ENCODE results near the gene IZUMO3.
A peak's percentile ranks its signal among the peaks of the same experiment; 100 is the strongest.

The IZUMO3 gene

DNA sequence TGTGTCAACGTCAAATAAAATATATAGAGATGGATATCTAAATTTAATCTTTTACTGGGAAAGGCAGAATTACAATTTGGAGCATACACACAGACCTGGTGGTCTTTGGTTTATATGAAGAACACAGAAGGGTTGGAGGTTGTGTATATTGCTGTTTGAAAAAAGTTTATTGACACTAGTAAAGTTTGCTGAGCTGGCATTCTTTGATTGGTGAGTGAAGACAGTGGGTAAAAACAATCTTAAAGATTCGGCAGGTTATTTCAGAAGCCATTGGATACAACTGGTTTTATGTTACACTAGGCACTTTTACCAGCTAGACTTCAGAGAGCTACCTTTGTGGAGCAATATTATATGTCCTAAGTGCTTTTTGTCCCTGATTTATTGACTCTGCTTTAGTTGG is 27.2 kb downstream of the IZUMO3 start:
- Histone ChIP-seq H4K5ac (ENCODE audit: low read length) (no peak overlapping the region), H3K4me1 (ENCODE audit: control insufficient read depth, low read depth, low read length) (no peaks in the 10 kb centered on the region), H3K4me3 (ENCODE audit: low read length) (no peak overlapping the region), H3K4ac (ENCODE audit: low read depth, low read length) (no peak overlapping the region), H3K9ac (ENCODE audit: low read length) (no peak overlapping the region), H3K27ac (ENCODE audit: low read depth, low read length) (no peak overlapping the region), H4K8ac (ENCODE audit: low read depth, low read length) (no peak overlapping the region), H2BK5ac (ENCODE audit: low read length) (no peak overlapping the region), H3K23ac (ENCODE audit: low read length) (no peak overlapping the region), H2BK120ac (ENCODE audit: low read depth, low read length) (no peak overlapping the region), H3K4me2 (ENCODE audit: low read length) (no peak overlapping the region), H3K18ac (ENCODE audit: low read length) (no peak overlapping the region), H2AK5ac (ENCODE audit: low read length) (no peak overlapping the region), H3K36me3 (ENCODE audit: control insufficient read depth, insufficient read depth, low read length) (no peaks in the 10 kb centered on the region), H3K79me2 (ENCODE audit: control insufficient read depth, insufficient read depth, low read length) (no peaks in the 10 kb centered on the region), H3K79me1 (ENCODE audit: low read length) (no peaks in the 10 kb centered on the region), H2BK15ac (replicated peaks; ENCODE audit: low read depth) (no peak overlapping the region), H3K56ac (ENCODE audit: low read length) (no peak overlapping the region), H3K27me3 (ENCODE audit: insufficient read depth, low read length, poor library complexity) (no peaks in the 10 kb centered on the region)
- WGBS (ENCODE audit: extremely low coverage, insufficient coverage, low lambda C conversion rate), result no CpG with 5 or more reads among the region's 2 CpGs
- DNase-seq, result no peak

- H3K4ac ChIP-seq (ENCODE audit: low read depth, low read length), result no peak overlapping the region
- no peaks in the 10 kb centered on the region for H3K27me3 ChIP-seq (ENCODE audit: insufficient read depth, low read length, poor library complexity)
- no peak overlapping the region for H4K8ac ChIP-seq (ENCODE audit: low read depth, low read length)
- H3K4me3 ChIP-seq (ENCODE audit: low read length), result no peak overlapping the region
- H2BK120ac ChIP-seq (ENCODE audit: low read depth, low read length), result no peak overlapping the region
- H3K79me1 ChIP-seq (ENCODE audit: low read length), result no peaks in the 10 kb centered on the region
- H3K9ac ChIP-seq (ENCODE audit: low read length), result no peak overlapping the region
- H3K4me2 ChIP-seq (ENCODE audit: low read length), result no peak overlapping the region
- no peak for DNase-seq
- H2BK15ac ChIP-seq (replicated peaks; ENCODE audit: low read depth), result no peak overlapping the region
- no peak overlapping the region for H2BK5ac ChIP-seq (ENCODE audit: low read length)
- no CpG with 5 or more reads among the region's 3 CpGs for WGBS (ENCODE audit: extremely low coverage, insufficient coverage, low lambda C conversion rate)
- H3K27ac ChIP-seq (ENCODE audit: low read depth, low read length), result no peak overlapping the region
- no peaks in the 10 kb centered on the region for H3K4me1 ChIP-seq (ENCODE audit: control insufficient read depth, low read depth, low read length)
- no peaks in the 10 kb centered on the region for H3K36me3 ChIP-seq (ENCODE audit: control insufficient read depth, insufficient read depth, low read length)
- no peak overlapping the region for H3K18ac ChIP-seq (ENCODE audit: low read length)
- H3K56ac ChIP-seq (ENCODE audit: low read length), result no peak overlapping the region
- no peak overlapping the region for H3K23ac ChIP-seq (ENCODE audit: low read length)
- no peak overlapping the region for H2AK5ac ChIP-seq (ENCODE audit: low read length)
- H4K5ac ChIP-seq (ENCODE audit: low read length), result no peak overlapping the region
- H3K79me2 ChIP-seq (ENCODE audit: control insufficient read depth, insufficient read depth, low read length), result no peaks in the 10 kb centered on the region
Observed at GRCh38 chr9:24516463-24516862, 29.2 kb downstream of the IZUMO3 start.

GRCh38 chr9:24509850-24510249 is 35.8 kb downstream of the IZUMO3 start:
- no peak overlapping the region for H3K4me3 ChIP-seq (ENCODE audit: low read length)
- no peak overlapping the region for H3K23ac ChIP-seq (ENCODE audit: low read length)
- H4K8ac ChIP-seq (ENCODE audit: low read depth, low read length), result no peak overlapping the region
- H2BK5ac ChIP-seq (ENCODE audit: low read length), result no peak overlapping the region
- no peaks in the 10 kb centered on the region for H3K79me1 ChIP-seq (ENCODE audit: low read length)
- no peak overlapping the region for H3K18ac ChIP-seq (ENCODE audit: low read length)
- DNase-seq, result peak; percentile 48
- H3K56ac ChIP-seq (ENCODE audit: low read length), result no peak overlapping the region
- no peaks in the 10 kb centered on the region for H3K4me1 ChIP-seq (ENCODE audit: control insufficient read depth, low read depth, low read length)
- no peak overlapping the region for H3K4me2 ChIP-seq (ENCODE audit: low read length)
- H2BK120ac ChIP-seq (ENCODE audit: low read depth, low read length), result no peak overlapping the region
- WGBS (ENCODE audit: extremely low coverage, insufficient coverage, low lambda C conversion rate), result no CpG with 5 or more reads among the region's 3 CpGs
- H3K79me2 ChIP-seq (ENCODE audit: control insufficient read depth, insufficient read depth, low read length), result no peaks in the 10 kb centered on the region
- no peak overlapping the region for H3K9ac ChIP-seq (ENCODE audit: low read length)
- no peak overlapping the region for H2BK15ac ChIP-seq (replicated peaks; ENCODE audit: low read depth)
- no peak overlapping the region for H3K4ac ChIP-seq (ENCODE audit: low read depth, low read length)
- H3K27me3 ChIP-seq (ENCODE audit: insufficient read depth, low read length, poor library complexity), result no peaks in the 10 kb centered on the region
- H3K36me3 ChIP-seq (ENCODE audit: control insufficient read depth, insufficient read depth, low read length), result no peaks in the 10 kb centered on the region
- H4K5ac ChIP-seq (ENCODE audit: low read length), result no peak overlapping the region
- H3K27ac ChIP-seq (ENCODE audit: low read depth, low read length), result no peak overlapping the region
- no peak overlapping the region for H2AK5ac ChIP-seq (ENCODE audit: low read length)

DNA sequence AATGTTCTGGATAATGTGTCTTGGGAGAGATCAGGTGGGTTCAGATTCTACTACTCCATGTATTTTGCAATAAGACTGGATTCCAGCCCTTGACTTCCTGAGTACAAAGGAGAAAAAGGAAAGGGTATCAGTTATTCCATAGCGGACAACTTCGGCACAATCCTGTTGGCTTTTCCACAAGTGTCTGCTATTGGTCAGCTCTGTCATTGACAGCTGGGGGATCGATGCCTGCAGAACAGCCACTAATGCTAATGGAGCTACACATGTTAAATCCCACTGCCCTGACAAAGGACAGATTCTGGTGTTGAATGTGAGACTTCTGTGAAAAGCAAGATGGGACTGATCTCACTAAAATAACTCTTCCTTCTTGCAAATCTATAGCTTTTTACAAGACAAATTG is 41.2 kb downstream of the IZUMO3 start:
- Histone ChIP-seq H3K27ac (ENCODE audit: low read depth, low read length) (no peak overlapping the region), H2BK15ac (replicated peaks; ENCODE audit: low read depth) (no peak overlapping the region), H3K23ac (ENCODE audit: low read length) (no peak overlapping the region), H2BK120ac (ENCODE audit: low read depth, low read length) (no peak overlapping the region), H3K4me1 (ENCODE audit: control insufficient read depth, low read depth, low read length) (no peaks in the 10 kb centered on the region), H4K8ac (ENCODE audit: low read depth, low read length) (no peak overlapping the region), H2BK5ac (ENCODE audit: low read length) (no peak overlapping the region), H3K4me3 (ENCODE audit: low read length) (no peak overlapping the region), H3K56ac (ENCODE audit: low read length) (no peak overlapping the region), H3K18ac (ENCODE audit: low read length) (no peak overlapping the region), H2AK5ac (ENCODE audit: low read length) (no peak overlapping the region), H3K4me2 (ENCODE audit: low read length) (no peak overlapping the region), H3K9ac (ENCODE audit: low read length) (no peak overlapping the region), H3K79me1 (ENCODE audit: low read length) (no peaks in the 10 kb centered on the region), H3K36me3 (ENCODE audit: control insufficient read depth, insufficient read depth, low read length) (no peaks in the 10 kb centered on the region), H4K5ac (ENCODE audit: low read length) (no peak overlapping the region), H3K27me3 (ENCODE audit: insufficient read depth, low read length, poor library complexity) (no peaks in the 10 kb centered on the region), H3K79me2 (ENCODE audit: control insufficient read depth, insufficient read depth, low read length) (no peaks in the 10 kb centered on the region), H3K4ac (ENCODE audit: low read depth, low read length) (no peak overlapping the region)
- WGBS (ENCODE audit: extremely low coverage, insufficient coverage, low lambda C conversion rate), result no CpG with 5 or more reads among the region's 3 CpGs
- no peak for DNase-seq

DNA sequence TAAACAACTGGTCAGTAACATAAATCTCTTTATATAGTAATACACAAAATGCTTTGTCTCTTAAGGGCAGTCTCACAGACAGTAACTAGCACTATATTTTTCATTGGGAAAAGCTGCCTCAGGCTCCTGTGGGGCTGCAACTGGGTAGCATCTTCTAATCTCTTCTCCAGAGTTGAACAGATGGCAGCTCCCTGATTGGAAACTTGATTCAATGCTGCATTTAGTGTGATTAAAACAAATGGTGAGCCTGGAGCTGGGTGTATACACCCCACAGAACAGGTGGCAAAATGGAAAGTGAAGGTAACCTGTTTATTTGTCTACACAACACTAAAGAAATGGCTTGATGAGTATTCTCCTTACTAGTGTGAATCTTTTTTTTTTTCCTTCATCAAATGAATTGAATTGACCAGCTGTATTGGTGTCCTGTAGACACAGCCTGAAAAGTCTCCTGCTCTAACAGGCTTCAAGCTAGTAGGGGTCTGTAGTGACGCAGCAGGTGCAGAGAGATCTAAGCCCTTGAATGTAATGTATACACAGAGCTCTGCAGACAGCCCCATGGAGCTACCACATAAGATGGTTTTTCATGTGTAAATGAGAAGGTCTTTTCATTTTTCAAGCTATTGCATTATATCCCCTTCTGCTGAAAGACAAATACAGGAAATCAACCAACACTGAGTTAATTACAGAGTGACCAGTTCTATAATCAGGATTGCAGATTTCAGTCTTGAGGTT is 43.3 kb downstream of the IZUMO3 start:
- no peak overlapping the region for H2BK120ac ChIP-seq (ENCODE audit: low read depth, low read length)
- no peaks in the 10 kb centered on the region for H3K4me1 ChIP-seq (ENCODE audit: control insufficient read depth, low read depth, low read length)
- H3K4me3 ChIP-seq (ENCODE audit: low read length), result no peak overlapping the region
- no peak overlapping the region for H2BK5ac ChIP-seq (ENCODE audit: low read length)
- no peak overlapping the region for H3K23ac ChIP-seq (ENCODE audit: low read length)
- H2BK15ac ChIP-seq (replicated peaks; ENCODE audit: low read depth), result no peak overlapping the region
- H3K9ac ChIP-seq (ENCODE audit: low read length), result no peak overlapping the region
- H3K27ac ChIP-seq (ENCODE audit: low read depth, low read length), result no peak overlapping the region
- no peak overlapping the region for H3K56ac ChIP-seq (ENCODE audit: low read length)
- no peak overlapping the region for H4K5ac ChIP-seq (ENCODE audit: low read length)
- no peaks in the 10 kb centered on the region for H3K79me2 ChIP-seq (ENCODE audit: control insufficient read depth, insufficient read depth, low read length)
- no peak overlapping the region for H3K4me2 ChIP-seq (ENCODE audit: low read length)
- H3K27me3 ChIP-seq (ENCODE audit: insufficient read depth, low read length, poor library complexity), result no peaks in the 10 kb centered on the region
- H3K18ac ChIP-seq (ENCODE audit: low read length), result no peak overlapping the region
- no peaks in the 10 kb centered on the region for H3K36me3 ChIP-seq (ENCODE audit: control insufficient read depth, insufficient read depth, low read length)
- no CpG with 5 or more reads among the region's 1 CpG for WGBS (ENCODE audit: extremely low coverage, insufficient coverage, low lambda C conversion rate)
- no peak overlapping the region for H3K4ac ChIP-seq (ENCODE audit: low read depth, low read length)
- no peak overlapping the region for H4K8ac ChIP-seq (ENCODE audit: low read depth, low read length)
- DNase-seq, result no peak
- H3K79me1 ChIP-seq (ENCODE audit: low read length), result no peaks in the 10 kb centered on the region
- no peak overlapping the region for H2AK5ac ChIP-seq (ENCODE audit: low read length)

DNA sequence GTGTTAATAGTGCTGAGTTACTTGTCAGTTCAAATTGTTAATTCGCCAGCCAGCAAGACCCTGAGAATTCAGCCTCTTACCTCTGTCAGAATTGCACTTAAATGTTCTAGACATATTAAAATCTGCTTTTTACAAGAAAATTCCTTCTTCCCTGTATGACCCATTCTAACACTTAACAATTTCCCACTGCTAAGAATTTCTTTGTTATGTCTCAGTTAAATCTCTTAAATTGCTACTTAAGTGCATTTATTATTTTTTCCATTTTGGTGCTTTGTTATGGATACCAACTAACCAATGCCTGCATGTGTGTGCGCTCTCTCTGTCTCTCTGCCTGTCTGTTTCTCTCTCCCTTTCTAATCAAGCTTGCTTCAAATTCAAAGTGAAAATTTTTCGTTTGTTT is 44.9 kb downstream of the IZUMO3 start:
- Histone ChIP-seq H4K8ac (ENCODE audit: low read depth, low read length) (no peak overlapping the region), H3K9ac (ENCODE audit: low read length) (no peak overlapping the region), H2BK5ac (ENCODE audit: low read length) (no peak overlapping the region), H3K18ac (ENCODE audit: low read length) (no peak overlapping the region), H3K56ac (ENCODE audit: low read length) (no peak overlapping the region), H3K27ac (ENCODE audit: low read depth, low read length) (no peak overlapping the region), H3K4me1 (ENCODE audit: control insufficient read depth, low read depth, low read length) (no peaks in the 10 kb centered on the region), H2BK15ac (replicated peaks; ENCODE audit: low read depth) (no peak overlapping the region), H3K4ac (ENCODE audit: low read depth, low read length) (no peak overlapping the region), H3K4me3 (ENCODE audit: low read length) (no peak overlapping the region), H4K5ac (ENCODE audit: low read length) (no peak overlapping the region), H3K79me1 (ENCODE audit: low read length) (no peaks in the 10 kb centered on the region), H3K23ac (ENCODE audit: low read length) (no peak overlapping the region), H2BK120ac (ENCODE audit: low read depth, low read length) (no peak overlapping the region), H2AK5ac (ENCODE audit: low read length) (no peak overlapping the region), H3K79me2 (ENCODE audit: control insufficient read depth, insufficient read depth, low read length) (no peaks in the 10 kb centered on the region), H3K4me2 (ENCODE audit: low read length) (no peak overlapping the region), H3K27me3 (ENCODE audit: insufficient read depth, low read length, poor library complexity) (no peaks in the 10 kb centered on the region), H3K36me3 (ENCODE audit: control insufficient read depth, insufficient read depth, low read length) (no peaks in the 10 kb centered on the region)
- no peak for DNase-seq
- no CpG with 5 or more reads among the region's 3 CpGs for WGBS (ENCODE audit: extremely low coverage, insufficient coverage, low lambda C conversion rate)
